Thymus (tissue), 11 donors: ENCODE results near the gene ALG14. TPM values are rescaled to one million over a fixed set of nuclear protein-coding genes. Genes with fewer than 3 reads are reported as not detected.
"Not testable (repeated sequence)": the region's sequence is repeated elsewhere in the genome, so short reads cannot be mapped to it uniquely, and the experiment has no call there.

Experiments used
- DNase-seq, 9 donors: peaks; one replicate each; pipeline ENCODE4 v3.0.0-alpha.2; 2013; ENCODE audit warnings: low spot score in 9 of 9, low read depth in 6 of 9, missing footprints in 1 of 9
- H3K27ac ChIP-seq, 2 donors: one replicate each; pipeline ENCODE4 v1.5.1; 2013; ENCODE audit warnings: control low read depth in 1 of 2, low read depth in 1 of 2, low read length in 1 of 2, mild to moderate bottlenecking in 1 of 2, moderate library complexity in 1 of 2
- H3K27me3 ChIP-seq, 2 donors: one replicate each; pipeline ENCODE4 v1.5.1; 2013; ENCODE audit warnings: low read length in 1 of 2; ENCODE audit not compliant: control insufficient read depth in 2 of 2, insufficient read depth in 1 of 2
- H3K36me3 ChIP-seq, 2 donors: one replicate each; pipeline ENCODE4 v1.5.1; 2013; ENCODE audit warnings: low read length in 1 of 2, mild to moderate bottlenecking in 1 of 2, moderate library complexity in 1 of 2; ENCODE audit not compliant: control insufficient read depth in 2 of 2, insufficient read depth in 2 of 2
- H3K4me1 ChIP-seq, 2 donors: one replicate each; pipeline ENCODE4 v1.5.1; 2013; ENCODE audit warnings: low read length in 2 of 2; ENCODE audit not compliant: control insufficient read depth in 2 of 2, insufficient read depth in 2 of 2
- H3K4me3 ChIP-seq, 2 donors: one replicate each; pipeline ENCODE4 v1.5.1; 2013; ENCODE audit warnings: low read length in 2 of 2, control low read depth in 1 of 2, mild to moderate bottlenecking in 1 of 2
- H3K9me3 ChIP-seq, 2 donors: one replicate each; pipeline ENCODE4 v1.5.1; 2013; ENCODE audit warnings: low read length in 1 of 2, mild to moderate bottlenecking in 1 of 2; ENCODE audit not compliant: control insufficient read depth in 2 of 2, insufficient read depth in 1 of 2
- WGBS: extraction: QIAGEN DNeasy Blood & Tissue Kit; methylation state at CpG from one replicate; pipeline ENCODE4 v1.1.7; 2013; 5-methylcytosine and 5-hydroxymethylcytosine counted together
- polyA plus RNA-seq: library from polyadenylated mRNA; stranded (reverse); fragments of 200-250 nt; gene quantifications from one replicate; pipeline ENCODE4 v1.2.3, GENCODE V29; 2013
- total RNA-seq: library from RNA; stranded (reverse); fragments of 120-200 nt; gene quantifications from one replicate; pipeline ENCODE4 v1.2.4, GENCODE V29; 2013
- donor health status: healthy.

ALG14 gene
- total and polyA plus RNA-seq, 2 donors: 1.3 to 4.3 TPM

DNA sequence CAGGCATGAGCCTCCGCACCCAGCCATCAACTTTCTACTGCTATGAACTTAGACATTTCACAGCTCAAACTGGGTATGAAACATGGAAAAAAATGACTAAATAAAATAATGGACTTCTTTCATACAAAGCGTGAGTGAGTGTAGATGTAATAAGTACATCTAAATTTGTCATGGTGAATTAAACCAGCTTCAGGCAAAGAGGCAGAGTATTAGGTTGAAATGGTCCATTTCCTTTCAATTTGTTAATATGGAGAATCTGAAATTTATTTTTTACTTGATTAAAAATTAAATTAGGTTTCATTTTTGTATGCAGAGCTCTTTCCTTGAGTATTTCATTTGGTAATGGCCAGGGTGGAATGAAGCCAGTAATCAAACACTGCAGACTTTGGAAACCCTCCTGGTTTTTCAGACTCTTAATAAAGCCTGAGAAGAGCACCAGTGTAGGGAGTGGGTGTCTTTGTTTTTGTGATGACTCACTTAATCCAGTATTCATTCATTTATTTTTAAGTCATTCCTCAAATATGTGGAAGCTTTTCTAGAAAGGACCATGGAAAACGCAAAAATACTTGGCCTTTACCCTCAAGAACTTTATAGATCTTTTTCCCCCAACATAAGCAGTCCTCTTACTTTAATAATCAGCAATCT is 49.2 kb downstream of the ALG14 start:
- 98% methylated on average over 3 of the region's 3 CpGs for WGBS
- Histone ChIP-seq H3K9me3 (no peaks in the 10 kb centered on the region), H3K27me3 (no peaks in the 10 kb centered on the region), H3K27ac (no peak overlapping the region), H3K36me3 (no peaks in the 10 kb centered on the region), H3K4me3 (no peak overlapping the region), H3K4me1 (peaks cover 0 to under 1% of the 10 kb centered on the region in 2 donors)
- no peak for DNase-seq

DNA sequence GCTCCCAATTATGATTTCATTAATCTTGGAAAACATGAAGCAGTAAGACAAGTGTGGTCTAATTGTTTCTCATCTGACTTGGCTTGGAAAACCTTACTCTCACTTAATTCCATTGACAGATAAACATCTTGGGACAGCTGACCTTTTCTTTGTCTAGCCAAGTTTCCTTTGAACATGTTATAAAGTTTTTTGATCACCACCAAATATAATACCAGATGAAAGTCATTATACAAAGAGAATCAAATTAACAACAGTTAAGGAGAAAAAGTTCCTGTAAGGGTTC is 50.2 kb downstream of the ALG14 start:
- Histone ChIP-seq H3K36me3 (no peaks in the 10 kb centered on the region), H3K4me1 (peaks cover 0 to 2% of the 10 kb centered on the region in 2 donors), H3K9me3 (no peaks in the 10 kb centered on the region), H3K27ac (peak overlapping the region in 1 of 2 donors; percentile 72), H3K27me3 (no peaks in the 10 kb centered on the region), H3K4me3 (no peak overlapping the region)
- no peak for DNase-seq

DNA sequence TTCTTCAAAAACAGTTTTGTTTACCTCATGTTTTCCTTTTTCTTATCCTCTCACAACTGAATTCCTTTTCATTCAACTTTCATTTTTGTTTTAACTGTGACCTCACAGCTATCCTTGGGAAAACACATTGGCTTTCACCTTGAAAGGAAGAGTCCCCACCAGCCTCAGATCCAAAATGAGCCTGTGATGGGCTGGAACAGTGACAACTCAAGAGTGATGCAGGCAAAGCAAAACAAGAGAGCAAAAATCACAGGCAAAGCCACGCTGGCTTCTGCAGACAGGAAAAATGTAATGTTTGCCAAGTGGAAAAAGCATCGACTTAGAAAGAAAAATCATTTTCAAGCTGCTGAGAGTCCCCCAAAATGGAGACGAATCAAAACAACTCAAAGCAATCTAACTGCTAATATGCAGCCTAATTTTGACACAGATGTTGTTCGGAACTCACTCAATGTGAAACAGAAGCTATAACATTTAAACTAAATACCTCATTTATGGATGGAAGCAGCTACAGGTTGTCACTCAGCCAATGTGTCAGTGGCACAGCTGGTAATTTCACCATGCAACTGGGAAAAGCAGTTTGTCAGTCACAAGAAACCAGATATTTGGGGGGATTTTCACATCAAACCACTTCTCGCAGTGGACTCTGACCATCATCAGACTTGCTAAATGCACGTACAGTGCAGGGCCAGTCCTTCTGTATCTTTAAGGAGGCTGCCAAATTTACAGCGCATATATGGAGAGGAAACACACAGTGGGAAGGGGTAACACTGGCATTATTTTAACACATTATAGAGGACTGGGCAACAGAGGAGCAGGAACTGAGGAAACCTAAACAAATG is 50.7 kb downstream of the ALG14 start:
- Histone ChIP-seq H3K4me1 (peaks cover 0 to 2% of the 10 kb centered on the region in 2 donors), H3K9me3 (no peaks in the 10 kb centered on the region), H3K36me3 (no peaks in the 10 kb centered on the region), H3K4me3 (no peak overlapping the region), H3K27ac (peak overlapping the region; percentile 70 to 72), H3K27me3 (no peaks in the 10 kb centered on the region)
- DNase-seq: no peak
- 93% methylated on average over 7 of the region's 7 CpGs for WGBS

DNA sequence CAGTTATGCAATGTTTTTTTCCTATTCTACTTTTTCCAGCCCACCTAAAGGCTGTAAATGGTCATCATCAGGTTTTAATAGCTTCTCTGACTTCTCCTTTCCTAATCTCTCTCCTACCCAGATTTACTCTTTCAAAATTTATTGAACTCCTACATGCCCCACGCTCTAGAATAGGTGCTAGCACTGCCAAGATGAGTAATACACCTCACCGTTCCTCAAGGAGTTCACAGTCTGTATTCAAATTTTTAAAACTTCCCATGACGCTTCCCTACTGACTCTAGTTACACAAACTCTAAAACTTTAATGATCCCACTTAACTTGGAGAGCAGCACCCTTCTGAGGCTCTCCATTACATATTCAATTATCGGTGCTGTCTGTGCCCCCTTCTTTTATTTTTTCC is 51.6 kb downstream of the ALG14 start:
- peaks cover 0 to 2% of the 10 kb centered on the region in 2 donors for H3K4me1 ChIP-seq
- H3K36me3 ChIP-seq: no peaks in the 10 kb centered on the region
- H3K4me3 ChIP-seq: no peak overlapping the region
- 93% methylated on average over 4 of the region's 4 CpGs for WGBS
- H3K9me3 ChIP-seq: no peaks in the 10 kb centered on the region
- no peak for DNase-seq
- H3K27ac ChIP-seq: peak overlapping the region in 1 of 2 donors; percentile 72
- H3K27me3 ChIP-seq: no peaks in the 10 kb centered on the region

DNA sequence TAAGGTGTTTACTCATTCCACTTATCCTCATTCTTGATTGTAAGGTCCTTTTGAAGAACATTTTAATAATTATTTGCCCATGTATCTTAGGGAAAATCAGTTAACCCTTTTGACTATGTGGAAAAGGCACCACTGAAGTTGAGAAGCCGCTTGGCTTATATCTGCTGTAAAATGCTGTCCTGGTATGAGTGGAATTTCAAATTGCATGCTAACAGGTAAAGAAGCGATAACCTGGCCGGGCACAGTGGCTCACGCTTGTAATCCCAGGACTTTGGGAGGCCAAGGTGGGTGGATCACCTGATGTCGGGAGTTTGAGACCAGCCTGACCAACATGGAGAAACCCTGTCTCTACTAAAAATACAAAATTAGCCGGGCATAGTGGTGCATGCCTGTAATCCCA is 53.3 kb downstream of the ALG14 start:
- not testable (repeated sequence) for DNase-seq, H3K36me3 ChIP-seq, H3K27ac ChIP-seq, H3K4me3 ChIP-seq, H3K4me1 ChIP-seq, H3K27me3 ChIP-seq, H3K9me3 ChIP-seq
- WGBS: 98% methylated on average over 6 of the region's 6 CpGs

DNA sequence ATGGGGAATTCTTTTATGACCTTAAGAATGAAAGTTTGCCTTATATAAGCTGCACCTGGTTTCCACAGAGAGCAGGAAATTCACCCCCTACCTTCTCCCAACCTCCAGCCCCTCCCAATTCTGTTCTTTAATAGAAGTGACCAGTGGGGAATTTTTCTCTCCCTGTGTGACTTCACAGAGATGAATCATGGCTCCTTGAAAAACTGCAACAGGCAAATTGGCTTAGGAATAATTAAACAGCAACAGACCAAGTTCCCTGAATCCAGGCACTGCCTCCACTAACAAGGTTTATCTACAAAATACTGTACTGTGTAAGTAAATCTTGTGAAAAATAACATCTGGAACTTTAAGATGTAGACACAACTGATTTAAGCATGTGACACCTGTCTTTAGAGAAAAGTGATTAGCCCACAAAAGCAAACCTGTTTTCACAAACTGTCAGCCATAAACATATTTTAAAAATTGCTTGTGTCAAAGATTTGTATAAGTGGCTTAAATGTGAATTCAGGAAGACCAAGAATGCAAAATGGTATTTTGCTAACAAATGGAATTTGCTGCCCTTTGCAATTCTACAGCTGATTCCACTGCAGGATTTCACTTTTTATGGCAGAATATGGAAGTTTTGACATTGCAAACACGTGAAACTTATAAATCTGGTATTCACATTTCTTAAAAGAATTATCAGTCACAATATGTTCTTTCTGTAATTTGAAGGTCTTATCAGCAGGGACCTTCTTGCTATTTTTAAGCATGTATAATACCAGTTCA is 54.0 kb downstream of the ALG14 start:
- H3K27ac ChIP-seq: no peak overlapping the region
- H3K4me1 ChIP-seq: peaks cover 0 to 2% of the 10 kb centered on the region in 2 donors

DNA sequence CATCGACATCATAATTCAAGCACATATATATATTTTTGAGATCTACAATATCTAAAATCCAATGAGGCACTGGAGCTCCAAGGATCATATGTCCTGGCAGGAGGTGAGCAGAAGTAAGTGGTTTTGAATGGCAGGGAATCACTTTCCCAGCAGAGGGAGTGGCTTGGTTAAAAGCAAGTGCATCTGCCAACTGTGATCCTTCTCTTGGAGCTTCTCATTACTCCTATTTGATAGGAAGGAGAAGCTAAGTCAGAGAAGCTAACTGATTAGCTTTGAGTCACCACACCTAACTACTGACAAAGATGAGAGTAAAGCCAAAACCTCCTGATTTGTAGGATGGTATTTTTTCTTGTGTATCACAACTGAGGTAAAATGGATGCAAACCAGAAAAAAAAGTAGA is 55.0 kb downstream of the ALG14 start:
- no peak overlapping the region for H3K4me3 ChIP-seq
- H3K27ac ChIP-seq: no peak overlapping the region
- H3K27me3 ChIP-seq: no peaks in the 10 kb centered on the region
- H3K36me3 ChIP-seq: no peaks in the 10 kb centered on the region
- WGBS: 94% methylated on average over 1 of the region's 1 CpG
- H3K4me1 ChIP-seq: peaks cover 0 to 2% of the 10 kb centered on the region in 2 donors
- H3K9me3 ChIP-seq: no peaks in the 10 kb centered on the region
- DNase-seq: no peak

More for the DNA sequence above, 54.0 kb downstream of the ALG14 start:
- H3K4me3 ChIP-seq: no peak overlapping the region
- no peaks in the 10 kb centered on the region for H3K27me3 ChIP-seq
- no peaks in the 10 kb centered on the region for H3K36me3 ChIP-seq
- no peak for DNase-seq
- H3K9me3 ChIP-seq: no peaks in the 10 kb centered on the region
- WGBS: 86% methylated on average over 1 of the region's 1 CpG

DNA sequence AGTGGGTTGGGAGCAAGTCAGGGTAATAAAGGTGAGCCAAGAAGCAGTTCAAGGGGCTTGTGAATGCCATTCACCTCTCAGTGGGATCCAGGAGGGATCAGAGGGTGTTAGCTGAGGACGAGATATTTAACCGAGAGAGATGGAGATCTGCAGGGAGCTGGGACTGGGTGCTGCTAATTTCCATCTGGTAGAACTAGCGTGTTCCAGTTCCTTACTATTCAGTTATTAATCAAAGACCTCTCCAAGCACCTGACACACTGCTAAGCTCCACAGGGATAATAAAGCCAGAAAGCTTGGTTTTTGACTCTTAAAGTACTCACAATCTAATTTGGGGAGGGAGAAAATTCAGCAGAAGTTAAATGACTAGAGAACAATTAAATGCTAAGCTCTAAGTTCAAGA is 57.7 kb downstream of the ALG14 start:
- no peaks in the 10 kb centered on the region for H3K27me3 ChIP-seq
- H3K4me1 ChIP-seq: peaks cover 0 to 2% of the 10 kb centered on the region in 2 donors
- H3K4me3 ChIP-seq: no peak overlapping the region
- WGBS: 98% methylated on average over 3 of the region's 3 CpGs
- no peaks in the 10 kb centered on the region for H3K9me3 ChIP-seq
- no peak for DNase-seq
- no peak overlapping the region for H3K27ac ChIP-seq
- no peaks in the 10 kb centered on the region for H3K36me3 ChIP-seq

DNA sequence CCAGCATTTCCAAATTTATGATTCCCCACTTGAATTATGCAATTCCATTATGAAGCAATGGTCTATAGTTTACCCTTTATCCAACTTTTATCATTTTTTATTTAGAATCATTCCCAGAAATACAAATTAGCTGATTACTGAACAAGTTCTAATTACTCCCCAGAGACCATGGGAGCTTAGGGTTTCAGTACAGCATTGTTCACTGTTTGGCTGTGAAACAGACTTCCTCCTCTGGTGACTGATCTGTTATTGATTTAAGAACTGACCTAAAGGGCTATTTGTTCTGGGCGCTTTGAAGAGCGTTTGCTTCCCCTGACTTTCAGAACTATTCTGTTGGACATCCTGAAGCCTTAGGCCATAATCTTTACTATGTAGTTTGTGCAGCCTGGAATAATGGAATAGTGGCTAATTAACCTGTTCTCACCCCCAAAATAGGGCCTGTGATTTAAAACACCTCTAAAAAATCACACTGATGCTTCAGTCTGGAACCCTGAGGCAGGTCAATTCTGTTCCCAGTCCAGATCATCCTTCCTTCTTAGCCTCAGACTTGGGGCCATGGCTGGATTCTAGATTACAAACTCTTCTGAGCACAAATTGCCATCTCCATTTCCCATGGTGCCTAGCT is 58.7 kb downstream of the ALG14 start:
- Histone ChIP-seq H3K27ac (no peak overlapping the region), H3K36me3 (no peaks in the 10 kb centered on the region), H3K4me1 (peaks cover 0 to 2% of the 10 kb centered on the region in 2 donors), H3K27me3 (no peaks in the 10 kb centered on the region), H3K9me3 (no peaks in the 10 kb centered on the region), H3K4me3 (no peak overlapping the region)
- WGBS: 98% methylated on average over 2 of the region's 2 CpGs
- no peak for DNase-seq
